Bronchial epithelial cell (primary cell): ENCODE measurements around the gene CCDC85C. TPM values are rescaled to one million over a fixed set of nuclear protein-coding genes. Genes with fewer than 3 reads are reported as not detected.

Experiments used
- DNase-seq: peaks from one replicate; pipeline ENCODE4 v3.0.0-alpha.2; 2010; ENCODE audit warnings: low read depth
- FAIRE-seq: peaks from 2 replicates; lab custom pipeline; 2011; peaks lifted over from hg19 to GRCh38; lab: Jason Lieb, UNC
- H3K27me3 ChIP-seq: 2 replicates; pipeline ENCODE4 v1.5.1; 2011; ENCODE audit warnings: low read length; ENCODE audit not compliant: control insufficient read depth, insufficient read depth
- H3K36me3 ChIP-seq: 2 replicates; pipeline ENCODE4 v1.5.1; 2011; ENCODE audit warnings: low read length; ENCODE audit not compliant: control insufficient read depth, insufficient read depth
- H3K4me3 ChIP-seq: 2 replicates; pipeline ENCODE4 v1.5.1; 2011; ENCODE audit warnings: mild to moderate bottlenecking, low read depth, low read length, control low read depth
- total RNA-seq: library from RNA; depleted of rRNA; stranded (reverse); fragments of >200 nt; gene quantifications from 2 replicates; pipeline ENCODE4 v1.2.1, GENCODE V29; 2014
- TF ChIP-seq, protein P1 (sequence below): IDR thresholded peaks from 2 replicates; pipeline ENCODE4 v1.5.1; 2011; ENCODE audit warnings: mild to moderate bottlenecking, moderate library complexity, low read length, control low read depth, inconsistent platforms; ENCODE audit not compliant: insufficient read depth, severe bottlenecking

Gene CCDC85C
- total RNA-seq, 1 donor from 2014 or later: 26.6 TPM

DNA sequence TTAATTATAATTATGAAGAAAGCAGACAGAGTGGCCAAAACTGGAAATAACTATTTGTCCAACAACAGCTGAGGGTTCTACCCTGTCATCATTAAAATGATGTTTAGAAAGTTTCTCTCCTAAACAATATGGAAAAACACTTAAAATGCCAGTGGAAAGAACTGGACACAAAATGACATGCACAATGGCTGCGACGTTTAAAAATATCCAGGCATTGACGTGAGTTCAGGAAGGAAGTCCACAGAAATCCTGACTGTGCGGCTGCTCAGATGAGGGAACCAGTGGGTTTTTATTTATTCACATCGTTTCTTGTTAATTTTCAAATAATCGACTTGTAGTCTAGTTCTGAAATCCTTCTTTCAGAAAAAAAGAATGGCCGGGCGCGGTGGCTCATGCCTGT lies 64.5 kb downstream of the CCDC85C start:
- no peak overlapping the region for H3K4me3 ChIP-seq
- FAIRE-seq (no peak), DNase-seq (no peak)
- TF ChIP-seq, protein P1, sequence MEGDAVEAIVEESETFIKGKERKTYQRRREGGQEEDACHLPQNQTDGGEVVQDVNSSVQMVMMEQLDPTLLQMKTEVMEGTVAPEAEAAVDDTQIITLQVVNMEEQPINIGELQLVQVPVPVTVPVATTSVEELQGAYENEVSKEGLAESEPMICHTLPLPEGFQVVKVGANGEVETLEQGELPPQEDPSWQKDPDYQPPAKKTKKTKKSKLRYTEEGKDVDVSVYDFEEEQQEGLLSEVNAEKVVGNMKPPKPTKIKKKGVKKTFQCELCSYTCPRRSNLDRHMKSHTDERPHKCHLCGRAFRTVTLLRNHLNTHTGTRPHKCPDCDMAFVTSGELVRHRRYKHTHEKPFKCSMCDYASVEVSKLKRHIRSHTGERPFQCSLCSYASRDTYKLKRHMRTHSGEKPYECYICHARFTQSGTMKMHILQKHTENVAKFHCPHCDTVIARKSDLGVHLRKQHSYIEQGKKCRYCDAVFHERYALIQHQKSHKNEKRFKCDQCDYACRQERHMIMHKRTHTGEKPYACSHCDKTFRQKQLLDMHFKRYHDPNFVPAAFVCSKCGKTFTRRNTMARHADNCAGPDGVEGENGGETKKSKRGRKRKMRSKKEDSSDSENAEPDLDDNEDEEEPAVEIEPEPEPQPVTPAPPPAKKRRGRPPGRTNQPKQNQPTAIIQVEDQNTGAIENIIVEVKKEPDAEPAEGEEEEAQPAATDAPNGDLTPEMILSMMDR: no peak
- peaks cover 4% of the 10 kb centered on the region for H3K36me3 ChIP-seq
- H3K27me3 ChIP-seq: no peaks in the 10 kb centered on the region

DNA sequence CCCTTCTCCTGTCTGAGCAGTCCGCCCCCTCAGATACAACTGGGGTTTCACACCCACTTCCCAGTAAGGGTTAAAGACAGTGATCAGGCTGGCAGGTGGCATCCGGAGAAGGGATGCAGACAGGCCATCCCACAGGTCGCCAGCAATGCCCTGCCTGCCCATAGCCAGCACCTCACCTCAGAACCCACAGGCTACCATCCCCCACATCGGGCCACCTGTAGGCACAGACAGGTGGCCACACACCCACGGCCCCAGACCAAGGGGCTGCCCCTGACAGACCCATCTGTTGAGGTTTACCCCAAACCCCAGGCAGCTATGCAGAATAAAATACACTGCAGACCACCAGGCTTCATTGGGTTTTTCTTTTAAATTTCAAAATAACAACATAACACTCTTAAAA lies 65.3 kb downstream of the CCDC85C start:
- Histone ChIP-seq H3K27me3 (no peaks in the 10 kb centered on the region), H3K36me3 (peaks cover 4% of the 10 kb centered on the region), H3K4me3 (no peak overlapping the region)
- DNase-seq (no peak), FAIRE-seq (no peak)
- TF ChIP-seq, protein P1: no peak

DNA sequence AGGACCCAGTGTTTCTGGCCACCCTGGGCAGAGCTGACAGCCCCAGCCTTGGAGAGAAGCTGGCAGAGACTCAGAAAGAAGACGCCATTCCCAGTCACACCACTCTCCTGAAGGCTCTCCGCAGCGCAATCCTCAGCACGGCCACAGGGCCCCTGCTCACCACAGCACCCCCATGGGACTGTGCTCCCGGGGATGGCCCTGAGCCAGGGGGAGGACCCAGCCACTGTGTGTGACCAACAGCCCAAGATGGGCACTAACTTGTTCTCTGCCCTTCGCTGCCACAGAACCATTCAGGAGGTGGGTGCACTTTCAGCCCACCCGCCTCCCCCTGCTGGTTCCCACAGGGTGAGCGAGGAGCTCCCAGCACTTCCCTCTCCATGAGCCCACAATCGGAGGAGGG lies 65.7 kb downstream of the CCDC85C start:
- no peak for FAIRE-seq
- no peaks in the 10 kb centered on the region for H3K27me3 ChIP-seq
- H3K4me3 ChIP-seq: no peak overlapping the region
- no peak for DNase-seq
- H3K36me3 ChIP-seq: peaks cover 4% of the 10 kb centered on the region
- TF ChIP-seq, protein P1: no peak

DNA sequence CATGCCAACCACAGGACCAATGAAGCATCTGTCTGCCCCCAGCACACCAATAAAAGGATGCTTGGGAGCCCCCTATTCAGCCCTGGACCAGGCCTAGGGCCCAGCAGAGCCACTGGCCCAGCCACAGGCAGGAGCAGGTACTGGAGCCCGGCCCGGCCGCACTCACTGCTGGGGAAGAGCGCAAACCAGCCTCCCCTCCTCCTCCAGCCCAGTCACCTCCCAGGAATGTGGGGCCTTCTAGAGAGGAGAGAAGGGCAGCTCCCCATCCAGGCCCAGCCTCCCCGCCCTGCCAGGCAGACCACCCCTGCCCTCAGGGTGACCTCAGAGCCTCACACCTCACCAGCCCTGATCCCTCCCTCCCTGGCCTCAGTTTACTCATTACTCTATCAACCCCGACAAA lies 66.6 kb downstream of the CCDC85C start:
- TF ChIP-seq, protein P1: no peak
- Histone ChIP-seq H3K36me3 (peaks cover 4% of the 10 kb centered on the region), H3K27me3 (no peaks in the 10 kb centered on the region), H3K4me3 (no peak overlapping the region)
- DNase-seq (peak; percentile 61), FAIRE-seq (peak; percentile 7)

DNA sequence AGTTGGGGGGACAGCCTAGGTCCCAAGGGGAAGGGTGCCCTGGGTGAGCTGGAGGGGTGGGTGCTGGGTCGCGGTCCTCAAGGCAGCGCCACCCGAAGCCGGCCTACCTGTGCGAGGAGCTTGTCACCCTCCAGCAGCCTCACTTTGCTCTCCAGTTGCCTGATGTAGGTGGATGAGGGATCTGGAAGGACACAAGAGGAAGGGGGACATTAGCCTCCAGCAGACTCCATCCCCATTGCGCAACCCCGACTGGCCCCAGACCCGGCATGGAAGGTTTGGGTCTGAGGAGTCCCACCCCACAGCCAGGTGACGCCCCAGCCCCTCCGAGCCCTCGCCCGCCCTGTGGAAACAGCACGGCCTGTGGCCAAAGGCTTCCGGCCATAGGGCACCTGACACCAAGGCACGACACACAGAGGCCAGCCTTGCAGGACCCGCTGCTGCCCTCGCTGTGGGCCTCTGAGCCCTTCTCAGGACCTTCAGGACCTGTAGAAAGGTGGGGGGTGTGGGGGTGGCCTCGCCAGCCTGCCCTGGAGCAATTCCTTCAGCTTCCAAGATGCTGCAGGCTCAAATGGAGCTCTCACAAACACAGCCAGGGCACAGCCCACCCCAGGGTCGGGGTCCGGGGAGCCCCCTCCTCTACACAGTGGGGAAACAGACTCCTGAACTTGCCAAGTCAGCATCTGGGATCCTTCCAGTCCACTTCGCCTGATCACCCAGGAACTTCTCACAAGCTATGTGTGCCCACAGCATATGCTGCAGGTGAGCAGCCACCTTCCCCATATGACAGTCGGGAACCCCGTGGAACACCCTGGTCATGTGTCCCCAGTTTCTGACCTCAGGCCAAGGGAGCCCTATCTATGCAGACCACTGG lies 67.9 kb downstream of the CCDC85C start:
- TF ChIP-seq, protein P1: no peak
- no peak for FAIRE-seq
- Histone ChIP-seq H3K36me3 (peaks cover 4% of the 10 kb centered on the region), H3K4me3 (no peak overlapping the region), H3K27me3 (no peaks in the 10 kb centered on the region)
- no peak for DNase-seq
